Effector memory CD4-positive, alpha-beta T cell (primary cell): ENCODE measurements around the gene PIAS1.
"Not testable (repeated sequence)": the region's sequence is repeated elsewhere in the genome, so short reads cannot be mapped to it uniquely, and the experiment has no call there.

ENCODE experiments used
- DNase-seq, 3 donors: peaks; one replicate each; pipeline ENCODE4 v3.0.0-alpha.2; 2020
- H3K27ac ChIP-seq: 2 replicates; pipeline ENCODE4 v1.7.0; 2013; ENCODE audit warnings: mild to moderate bottlenecking, low read length, moderate library complexity; ENCODE audit not compliant: insufficient read depth, poor library complexity, severe bottlenecking
- H3K27me3 ChIP-seq: replicated peaks from 2 replicates; pipeline ENCODE4 v1.7.0; 2013; ENCODE audit warnings: mild to moderate bottlenecking, low read length; ENCODE audit not compliant: insufficient read depth, control insufficient read depth, poor library complexity, severe bottlenecking
- H3K36me3 ChIP-seq: 2 replicates; pipeline ENCODE4 v1.7.0; 2013; ENCODE audit warnings: mild to moderate bottlenecking, low read length, moderate library complexity; ENCODE audit not compliant: control insufficient read depth, insufficient read depth
- H3K4me1 ChIP-seq: 2 replicates; pipeline ENCODE4 v1.7.0; 2013; ENCODE audit warnings: low read length, mild to moderate bottlenecking; ENCODE audit not compliant: control insufficient read depth, insufficient read depth, poor library complexity, severe bottlenecking
- H3K4me3 ChIP-seq: 2 replicates; pipeline ENCODE4 v1.7.0; 2013; ENCODE audit warnings: low read length, low read depth, mild to moderate bottlenecking; ENCODE audit not compliant: insufficient read depth, poor library complexity, severe bottlenecking
- H3K9me3 ChIP-seq: 2 replicates; pipeline ENCODE4 v1.7.0; 2013; ENCODE audit warnings: mild to moderate bottlenecking, low read length, moderate library complexity; ENCODE audit not compliant: control insufficient read depth

The PIAS1 gene

GRCh38 chr15:68197661-68198437 is 143.7 kb downstream of the PIAS1 start:
- H3K4me3 ChIP-seq = no peak overlapping the region
- H3K9me3 ChIP-seq = no peaks in the 10 kb centered on the region
- no peak overlapping the region for H3K27ac ChIP-seq
- DNase-seq = no peak
- H3K27me3 ChIP-seq = no peaks in the 10 kb centered on the region
- no peaks in the 10 kb centered on the region for H3K4me1 ChIP-seq
- H3K36me3 ChIP-seq = peaks cover 4% of the 10 kb centered on the region

DNA sequence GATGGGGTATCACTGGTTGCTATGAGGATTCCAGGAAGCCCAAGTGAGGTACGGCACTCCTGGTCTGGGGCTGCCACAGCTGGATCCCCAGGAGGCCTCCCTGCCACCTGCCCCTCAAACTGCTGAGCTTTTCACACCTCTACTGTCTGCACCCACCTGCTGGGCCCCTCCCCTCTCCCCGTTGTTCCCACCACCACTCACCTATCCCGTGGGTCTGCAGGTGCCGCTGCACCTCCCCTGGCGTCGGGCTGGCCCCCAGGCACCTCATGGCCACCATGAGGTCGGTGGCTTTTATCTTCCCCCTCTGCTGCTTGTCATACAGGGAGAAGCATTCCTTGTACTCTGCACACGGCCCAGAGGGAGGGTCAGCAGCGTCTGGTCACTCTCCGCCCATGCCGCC is 145.2 kb downstream of the PIAS1 start:
- no peaks in the 10 kb centered on the region for H3K36me3 ChIP-seq
- no peaks in the 10 kb centered on the region for H3K27me3 ChIP-seq
- no peaks in the 10 kb centered on the region for H3K9me3 ChIP-seq
- no peak overlapping the region for H3K27ac ChIP-seq
- no peaks in the 10 kb centered on the region for H3K4me1 ChIP-seq
- no peak overlapping the region for H3K4me3 ChIP-seq
- no peak for DNase-seq

GRCh38 chr15:68200016-68200861 is 146.1 kb downstream of the PIAS1 start:
- H3K36me3 ChIP-seq = no peaks in the 10 kb centered on the region
- DNase-seq = no peak
- no peak overlapping the region for H3K27ac ChIP-seq
- H3K9me3 ChIP-seq = no peaks in the 10 kb centered on the region
- H3K4me3 ChIP-seq = no peak overlapping the region
- H3K27me3 ChIP-seq = no peaks in the 10 kb centered on the region
- no peaks in the 10 kb centered on the region for H3K4me1 ChIP-seq

GRCh38 chr15:68201153-68201878 is 147.2 kb downstream of the PIAS1 start:
- Histone ChIP-seq H3K27ac (no peak overlapping the region), H3K4me3 (no peak overlapping the region), H3K27me3 (no peaks in the 10 kb centered on the region), H3K9me3 (no peaks in the 10 kb centered on the region), H3K36me3 (no peaks in the 10 kb centered on the region), H3K4me1 (peaks cover 7% of the 10 kb centered on the region)
- DNase-seq = no peak

GRCh38 chr15:68201879-68202261 is 147.8 kb downstream of the PIAS1 start:
- no peak for DNase-seq
- Histone ChIP-seq H3K36me3 (no peaks in the 10 kb centered on the region), H3K9me3 (no peaks in the 10 kb centered on the region), H3K27me3 (no peaks in the 10 kb centered on the region), H3K27ac (no peak overlapping the region), H3K4me1 (peaks cover 7% of the 10 kb centered on the region), H3K4me3 (no peak overlapping the region)

- H3K27ac ChIP-seq, H3K4me1 ChIP-seq, H3K4me3 ChIP-seq, H3K36me3 ChIP-seq, H3K9me3 ChIP-seq, H3K27me3 ChIP-seq, DNase-seq: not testable (repeated sequence)
Measured at GRCh38 chr15:68202994-68203393, 148.9 kb downstream of the PIAS1 start.

- no peaks in the 10 kb centered on the region for H3K27me3 ChIP-seq
- DNase-seq = no peak
- peaks cover 7% of the 10 kb centered on the region for H3K4me1 ChIP-seq
- H3K4me3 ChIP-seq = no peak overlapping the region
- no peaks in the 10 kb centered on the region for H3K9me3 ChIP-seq
- no peak overlapping the region for H3K27ac ChIP-seq
- H3K36me3 ChIP-seq = no peaks in the 10 kb centered on the region
Measured at GRCh38 chr15:68203486-68203885, 149.4 kb downstream of the PIAS1 start.

DNA sequence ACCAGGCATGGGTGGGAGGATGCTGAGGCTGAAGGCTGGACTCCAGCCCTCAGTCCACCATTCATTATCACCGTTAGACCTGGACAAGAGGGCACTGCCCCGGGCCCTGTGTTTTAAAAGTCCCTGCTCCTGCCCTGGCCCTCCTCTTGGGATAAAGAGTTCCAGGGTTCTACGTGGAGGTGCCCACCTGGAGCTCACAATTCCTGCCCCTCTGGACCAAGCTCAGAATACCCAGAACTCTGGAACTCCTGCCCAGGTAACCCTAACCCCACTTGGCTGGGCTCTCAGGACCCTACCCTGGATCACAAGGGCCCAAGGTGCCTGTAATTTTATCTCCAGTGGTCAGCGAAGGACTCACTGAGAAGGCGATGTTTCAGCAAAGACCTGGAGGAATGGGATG is 149.8 kb downstream of the PIAS1 start:
- no peaks in the 10 kb centered on the region for H3K36me3 ChIP-seq
- H3K27ac ChIP-seq = no peak overlapping the region
- no peak for DNase-seq
- H3K9me3 ChIP-seq = no peaks in the 10 kb centered on the region
- no peak overlapping the region for H3K4me3 ChIP-seq
- H3K27me3 ChIP-seq = no peaks in the 10 kb centered on the region
- peaks cover 10% of the 10 kb centered on the region for H3K4me1 ChIP-seq

- Histone ChIP-seq H3K4me1 (peaks cover 11% of the 10 kb centered on the region), H3K27me3 (no peaks in the 10 kb centered on the region), H3K9me3 (no peaks in the 10 kb centered on the region), H3K4me3 (no peak overlapping the region), H3K36me3 (no peaks in the 10 kb centered on the region), H3K27ac (no peak overlapping the region)
- no peak for DNase-seq
Measured at GRCh38 chr15:68204361-68204760, 150.2 kb downstream of the PIAS1 start.
